Measurements from ENCODE around the gene IL1F10.

The IL1F10 gene

GRCh38 chr2:113039158-113039557, 28.6 kb upstream of the IL1F10 start:
- no peak overlapping the region for H3K9ac ChIP-seq
- H3K9me3 ChIP-seq, result no peaks in the 10 kb centered on the region
- H3K27me3 ChIP-seq, result no peaks in the 10 kb centered on the region
- no peak for TF ChIP-seq Cebpa-rat (IDR thresholded peaks at IDR 0.05)
- no peaks in the 10 kb centered on the region for H4K20me1 ChIP-seq
- no peak overlapping the region for H3K27ac ChIP-seq
- H3K36me3 ChIP-seq, result no peaks in the 10 kb centered on the region
- H3K4me3 ChIP-seq, result no peak overlapping the region
- H3K4me2 ChIP-seq, result no peak overlapping the region
- no peaks in the 10 kb centered on the region for H3K4me1 ChIP-seq

- no peaks in the 10 kb centered on the region for H4K20me1 ChIP-seq
- no peak overlapping the region for H3K4me2 ChIP-seq
- no peak overlapping the region for H3K9ac ChIP-seq
- no peak overlapping the region for H3K27ac ChIP-seq
- H3K9me3 ChIP-seq, result no peaks in the 10 kb centered on the region
- H3K4me1 ChIP-seq, result no peaks in the 10 kb centered on the region
- no peaks in the 10 kb centered on the region for H3K36me3 ChIP-seq
- no peak overlapping the region for H3K4me3 ChIP-seq
- H3K27me3 ChIP-seq, result no peaks in the 10 kb centered on the region
- TF ChIP-seq Cebpa-rat (IDR thresholded peaks at IDR 0.05), result no peak
Observed at GRCh38 chr2:113039719-113040118, 28.1 kb upstream of the IL1F10 start.

- Histone ChIP-seq H3K4me1 (no peaks in the 10 kb centered on the region), H3K4me3 (no peak overlapping the region), H3K36me3 (no peaks in the 10 kb centered on the region), H3K4me2 (no peak overlapping the region), H3K9ac (no peak overlapping the region), H3K9me3 (no peaks in the 10 kb centered on the region), H3K27ac (no peak overlapping the region), H3K27me3 (no peaks in the 10 kb centered on the region), H4K20me1 (no peaks in the 10 kb centered on the region)
- no peak for TF ChIP-seq Cebpa-rat (IDR thresholded peaks at IDR 0.05)
Observed at GRCh38 chr2:113041871-113042270, 25.9 kb upstream of the IL1F10 start.

GRCh38 chr2:113046465-113046864, 21.3 kb upstream of the IL1F10 start:
- peaks cover 6% of the 10 kb centered on the region for H3K9me3 ChIP-seq
- H3K27me3 ChIP-seq, result no peaks in the 10 kb centered on the region
- no peaks in the 10 kb centered on the region for H3K4me1 ChIP-seq
- H3K4me2 ChIP-seq, result no peak overlapping the region
- no peak overlapping the region for H3K27ac ChIP-seq
- no peak for TF ChIP-seq Cebpa-rat (IDR thresholded peaks at IDR 0.05)
- no peak overlapping the region for H3K9ac ChIP-seq
- H4K20me1 ChIP-seq, result no peaks in the 10 kb centered on the region
- no peaks in the 10 kb centered on the region for H3K36me3 ChIP-seq
- no peak overlapping the region for H3K4me3 ChIP-seq

- H4K20me1 ChIP-seq, result no peaks in the 10 kb centered on the region
- TF ChIP-seq Cebpa-rat (IDR thresholded peaks at IDR 0.05), result no peak
- H3K4me1 ChIP-seq, result no peaks in the 10 kb centered on the region
- no peak overlapping the region for H3K9ac ChIP-seq
- H3K27ac ChIP-seq, result no peak overlapping the region
- no peaks in the 10 kb centered on the region for H3K36me3 ChIP-seq
- no peak overlapping the region for H3K4me3 ChIP-seq
- H3K9me3 ChIP-seq, result peaks cover 35% of the 10 kb centered on the region
- no peaks in the 10 kb centered on the region for H3K27me3 ChIP-seq
- H3K4me2 ChIP-seq, result no peak overlapping the region
Observed at GRCh38 chr2:113050921-113051895, 16.6 kb upstream of the IL1F10 start.

GRCh38 chr2:113052396-113052917, 15.3 kb upstream of the IL1F10 start, which contains the start of gene IL36B:
IL36B (minus strand) TSS chr2:113052867.
- Histone ChIP-seq H3K36me3 (no peaks in the 10 kb centered on the region), H3K27ac (no peak within 1 kb of the TSS), H4K20me1 (no peaks in the 10 kb centered on the region), H3K27me3 (no peaks in the 10 kb centered on the region), H3K4me2 (no peak within 1 kb of the TSS), H3K4me1 (no peaks in the 10 kb centered on the region), H3K9ac (no peak within 1 kb of the TSS), H3K4me3 (no peak within 1 kb of the TSS), H3K9me3 (peaks cover 37% of the 10 kb centered on the region)
- no peak for TF ChIP-seq Cebpa-rat (IDR thresholded peaks at IDR 0.05)

GRCh38 chr2:113053666-113054065, 14.1 kb upstream of the IL1F10 start:
- H3K36me3 ChIP-seq, result no peaks in the 10 kb centered on the region
- H3K4me1 ChIP-seq, result no peaks in the 10 kb centered on the region
- H3K4me3 ChIP-seq, result no peak overlapping the region
- no peak overlapping the region for H3K27ac ChIP-seq
- TF ChIP-seq Cebpa-rat (IDR thresholded peaks at IDR 0.05), result no peak
- H4K20me1 ChIP-seq, result no peaks in the 10 kb centered on the region
- H3K9me3 ChIP-seq, result peaks cover 37% of the 10 kb centered on the region
- no peaks in the 10 kb centered on the region for H3K27me3 ChIP-seq
- no peak overlapping the region for H3K4me2 ChIP-seq
- H3K9ac ChIP-seq, result no peak overlapping the region

GRCh38 chr2:113054066-113054465, 13.7 kb upstream of the IL1F10 start:
- Histone ChIP-seq H3K9me3 (peaks cover 37% of the 10 kb centered on the region), H3K9ac (no peak overlapping the region), H3K4me1 (no peaks in the 10 kb centered on the region), H3K27ac (no peak overlapping the region), H4K20me1 (no peaks in the 10 kb centered on the region), H3K4me2 (no peak overlapping the region), H3K36me3 (no peaks in the 10 kb centered on the region), H3K27me3 (no peaks in the 10 kb centered on the region), H3K4me3 (no peak overlapping the region)
- TF ChIP-seq Cebpa-rat (IDR thresholded peaks at IDR 0.05), result no peak

GRCh38 chr2:113056521-113056920, 11.2 kb upstream of the IL1F10 start:
- TF ChIP-seq Cebpa-rat (IDR thresholded peaks at IDR 0.05), result no peak
- Histone ChIP-seq H3K9ac (no peak overlapping the region), H3K9me3 (peaks cover 32% of the 10 kb centered on the region), H3K4me2 (no peak overlapping the region), H3K27me3 (no peaks in the 10 kb centered on the region), H4K20me1 (no peaks in the 10 kb centered on the region), H3K27ac (no peak overlapping the region), H3K36me3 (no peaks in the 10 kb centered on the region), H3K4me1 (no peaks in the 10 kb centered on the region), H3K4me3 (no peak overlapping the region)

GRCh38 chr2:113057117-113057516, 10.7 kb upstream of the IL1F10 start:
- Histone ChIP-seq H3K36me3 (no peaks in the 10 kb centered on the region), H3K27ac (no peak overlapping the region), H3K9me3 (peaks cover 32% of the 10 kb centered on the region), H3K4me3 (no peak overlapping the region), H3K4me1 (no peaks in the 10 kb centered on the region), H3K27me3 (no peaks in the 10 kb centered on the region), H3K9ac (no peak overlapping the region), H4K20me1 (no peaks in the 10 kb centered on the region), H3K4me2 (no peak overlapping the region)
- TF ChIP-seq Cebpa-rat (IDR thresholded peaks at IDR 0.05), result no peak

Measured in BLaER1 (cell line).